GM12891 (cell line): ENCODE measurements around the gene ST6GALNAC3.

Experiments used
- POLR2A ChIP-seq: IDR thresholded peaks from 2 replicates; pipeline ENCODE4 v1.6.1; 2011; ENCODE audit warnings: low read depth, low read length, control low read depth
- POLR2AphosphoS5 ChIP-seq: IDR thresholded peaks from 2 replicates; pipeline ENCODE4 v1.6.1; 2011; ENCODE audit warnings: low read depth, low read length, control low read depth
- POU2F2 ChIP-seq: IDR thresholded peaks from 2 replicates; pipeline ENCODE4 v1.6.1; 2011; ENCODE audit warnings: low read depth, mild to moderate bottlenecking, control low read depth, low read length, moderate library complexity
- TAF1 ChIP-seq: IDR thresholded peaks from 2 replicates; pipeline ENCODE4 v1.6.1; 2011; ENCODE audit warnings: low read depth, low read length, control low read depth

- no peak for TF ChIP-seq POLR2AphosphoS5
- no peak for TF ChIP-seq TAF1
- TF ChIP-seq POLR2A, result no peak
- TF ChIP-seq POU2F2, result no peak
These were observed 8.2 kb upstream of the ST6GALNAC3 start for GRCh38 chr1:76066394-76066793.
